NCI-H2107 (cell line): ENCODE measurements around the gene PSENEN.

ENCODE experiments used
- DNase-seq: peaks from one replicate; lab custom pipeline; 2025; lab: John Stamatoyannopoulos, UW

The PSENEN gene, protein sequence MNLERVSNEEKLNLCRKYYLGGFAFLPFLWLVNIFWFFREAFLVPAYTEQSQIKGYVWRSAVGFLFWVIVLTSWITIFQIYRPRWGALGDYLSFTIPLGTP

DNA sequence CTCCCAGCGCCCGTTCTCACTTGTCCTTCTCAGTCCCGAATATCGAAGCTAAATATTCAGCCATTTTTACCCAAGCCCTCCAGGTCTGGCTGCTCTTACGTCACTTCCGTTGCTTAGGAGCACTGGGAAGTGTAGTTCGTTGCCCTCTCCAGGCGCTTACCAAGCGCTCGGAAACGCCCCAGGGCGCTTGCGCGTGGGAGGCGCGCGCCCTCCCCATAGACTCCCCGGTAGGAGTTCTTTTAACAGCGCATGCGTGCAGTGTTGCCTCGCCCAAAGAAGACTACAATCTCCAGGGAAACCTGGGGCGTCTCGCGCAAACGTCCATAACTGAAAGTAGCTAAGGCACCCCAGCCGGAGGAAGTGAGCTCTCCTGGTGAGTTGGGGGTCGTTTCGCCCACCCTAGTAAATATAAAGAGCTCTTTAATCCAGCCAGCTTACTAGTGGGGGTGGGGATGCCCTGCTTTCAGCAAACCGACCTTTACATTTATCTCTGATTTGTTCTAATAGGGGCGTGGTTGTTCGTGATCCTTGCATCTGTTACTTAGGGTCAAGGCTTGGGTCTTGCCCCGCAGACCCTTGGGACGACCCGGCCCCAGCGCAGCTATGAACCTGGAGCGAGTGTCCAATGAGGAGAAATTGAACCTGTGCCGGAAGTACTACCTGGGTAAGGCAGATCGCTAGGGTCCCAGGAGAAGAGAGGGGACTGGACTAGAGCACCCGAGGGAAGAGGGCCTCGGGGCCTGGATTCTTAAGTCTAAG is at the start of gene PSENEN, which contains the start of gene U2AF1L4:
Gene PSENEN, plus strand, starts transcription at position 324 of the 759 bp plus-strand sequence. Its CDS starts 280 bp downstream, at position 604.
Gene U2AF1L4, minus strand, starts transcription at position 91 of the 759 bp plus-strand sequence. Its CDS starts 27 bp downstream, at position 64.
- DNase-seq = peak; percentile 97

DNA sequence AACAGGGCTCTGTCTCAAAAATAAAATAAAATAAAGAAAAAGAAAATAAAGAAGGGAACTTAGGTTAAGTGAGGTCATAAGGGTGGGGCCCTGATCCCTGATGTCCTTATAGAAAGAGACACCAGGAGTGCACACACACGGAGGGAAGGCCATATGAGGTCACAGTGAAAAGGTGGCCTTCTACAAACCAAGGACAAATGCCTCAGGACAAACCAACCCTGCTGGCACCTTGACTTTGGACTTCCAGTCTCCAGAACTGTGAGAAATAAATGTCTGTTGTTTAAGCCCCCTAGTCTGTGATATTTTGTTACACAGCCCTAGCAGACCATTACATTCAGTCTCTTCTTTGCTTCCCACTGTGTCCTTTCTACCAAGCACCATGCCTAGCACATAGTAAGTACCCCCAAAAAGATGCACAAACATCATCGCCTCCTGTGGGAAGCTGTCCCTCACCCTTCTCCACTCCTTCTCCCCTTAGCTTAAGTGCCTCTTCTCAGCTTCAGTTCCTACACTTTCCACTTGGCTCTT is 49.5 kb upstream of the PSENEN start:
- DNase-seq = no peak

DNA sequence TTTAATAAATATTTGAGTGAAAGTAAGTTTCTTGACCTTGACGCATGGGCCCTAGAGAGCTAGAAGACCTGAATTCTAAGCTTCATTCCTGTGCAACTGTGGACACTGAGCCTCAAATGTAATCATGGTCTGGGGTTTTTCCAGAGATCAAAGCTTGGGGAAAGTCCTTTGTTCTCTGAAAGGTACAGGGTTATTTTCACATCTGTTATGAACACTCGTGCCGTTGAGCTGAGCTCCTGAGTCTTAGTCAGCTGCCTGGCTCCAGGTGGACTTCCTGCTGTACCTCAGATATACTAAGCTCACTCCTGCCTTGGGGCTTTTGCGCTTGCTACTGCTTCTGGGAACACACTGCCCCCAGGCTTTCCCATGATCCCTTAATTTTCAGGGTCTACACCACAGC is 48.6 kb upstream of the PSENEN start:
- DNase-seq = no peak

DNA sequence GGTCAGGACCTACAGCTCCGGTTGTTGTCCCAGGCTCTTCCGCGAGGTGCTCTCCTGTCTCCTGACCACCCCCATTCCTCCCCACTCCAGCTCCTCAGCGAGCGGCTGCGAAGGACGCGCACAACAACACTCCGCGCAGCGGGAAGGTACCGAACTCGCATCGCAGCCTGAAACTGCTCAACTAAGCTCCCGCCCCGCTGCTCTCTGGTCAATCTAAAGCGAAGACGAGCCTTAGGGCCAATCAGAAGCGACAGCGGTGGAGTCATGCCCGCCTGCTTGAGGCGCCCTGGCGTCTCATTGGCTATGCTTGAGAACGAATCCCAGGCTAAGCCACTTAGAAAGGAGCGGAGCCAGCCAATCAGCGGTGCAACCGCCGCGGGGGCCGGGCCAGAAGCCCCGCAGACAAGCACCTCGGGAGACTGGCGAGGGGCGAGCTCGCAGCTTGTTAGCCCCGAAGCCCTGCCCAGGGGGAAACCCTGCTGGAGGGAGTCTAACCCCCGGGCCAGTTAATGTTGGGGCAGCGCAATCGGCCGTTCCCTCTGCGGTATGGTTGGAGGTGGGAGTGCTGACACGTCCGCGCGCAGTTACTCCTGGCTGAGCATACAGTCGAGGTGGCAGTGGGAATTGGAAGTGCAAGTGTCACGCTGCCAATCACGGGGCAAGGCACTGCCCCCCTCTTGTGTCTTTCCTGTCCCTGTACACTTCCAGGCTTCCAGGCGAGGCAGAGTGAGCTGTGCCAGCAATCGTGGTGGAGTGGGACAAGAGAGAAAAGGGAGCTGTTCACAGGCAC is 43.0 kb upstream of the PSENEN start:
- peak; percentile 90 for DNase-seq

DNA sequence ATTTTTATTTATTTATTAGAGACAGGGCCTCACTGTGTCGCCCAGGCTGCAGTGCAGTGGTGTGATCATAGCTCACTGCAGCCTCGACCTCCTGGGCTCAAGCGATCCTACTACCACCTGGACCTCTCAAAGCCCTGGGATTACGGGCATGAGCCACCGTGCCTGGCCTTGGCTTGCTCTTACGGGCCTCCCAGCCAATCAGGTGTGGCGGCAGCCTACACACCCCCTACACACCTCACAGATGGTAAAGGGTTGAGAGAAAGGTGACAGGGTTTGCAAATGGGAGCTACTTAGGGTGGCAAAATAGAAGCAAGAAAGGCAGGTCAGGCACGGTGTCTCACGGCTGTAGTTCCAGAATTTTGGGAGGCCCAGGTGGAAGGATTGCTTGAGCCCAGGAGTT is 42.1 kb upstream of the PSENEN start:
- no peak for DNase-seq

DNA sequence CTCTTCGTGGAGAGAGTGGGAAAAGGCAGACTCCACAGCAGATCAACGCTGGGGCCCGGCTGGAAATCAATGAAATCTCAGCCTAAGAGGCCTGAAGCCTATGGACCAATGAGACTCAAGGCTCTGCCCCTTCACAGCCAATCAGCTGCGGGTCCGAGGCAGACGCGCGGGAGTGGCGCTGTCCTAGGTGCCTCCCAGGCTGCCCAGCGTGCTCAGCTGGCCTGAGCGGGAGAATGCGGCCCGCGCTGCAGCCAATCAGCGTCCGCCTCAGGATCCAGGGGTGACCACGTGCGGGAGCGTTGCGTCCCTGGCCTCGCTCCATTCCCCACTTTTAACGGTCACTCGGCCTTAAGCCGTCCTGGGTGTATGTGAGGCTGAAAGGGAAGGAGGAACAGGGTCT is 41.2 kb upstream of the PSENEN start, which contains the start of gene ZBTB32:
Gene ZBTB32, plus strand, starts transcription at position 341 of the 400 bp plus-strand sequence. CDS start 10,069 bp downstream, outside the sequence.
- no peak for DNase-seq

DNA sequence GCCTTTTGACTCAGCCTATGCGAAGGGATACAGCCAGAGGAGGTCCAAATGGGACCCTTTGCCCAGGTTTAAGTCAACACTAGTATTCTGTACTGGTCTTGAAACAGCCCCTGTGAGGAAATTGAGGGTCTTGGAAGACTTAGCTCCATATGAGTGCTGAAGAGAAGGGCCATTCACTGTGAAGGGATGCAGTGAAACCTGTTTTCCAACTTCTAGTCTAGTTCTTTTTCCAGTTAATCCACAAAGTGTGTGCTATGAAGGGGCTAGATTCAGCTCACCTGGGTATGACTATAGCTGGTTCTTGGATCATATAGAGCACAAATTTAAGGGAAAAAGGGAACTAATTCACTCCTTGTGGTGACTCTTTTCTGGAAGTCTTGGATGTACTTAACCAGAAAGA is 37.1 kb upstream of the PSENEN start:
- DNase-seq = no peak

DNA sequence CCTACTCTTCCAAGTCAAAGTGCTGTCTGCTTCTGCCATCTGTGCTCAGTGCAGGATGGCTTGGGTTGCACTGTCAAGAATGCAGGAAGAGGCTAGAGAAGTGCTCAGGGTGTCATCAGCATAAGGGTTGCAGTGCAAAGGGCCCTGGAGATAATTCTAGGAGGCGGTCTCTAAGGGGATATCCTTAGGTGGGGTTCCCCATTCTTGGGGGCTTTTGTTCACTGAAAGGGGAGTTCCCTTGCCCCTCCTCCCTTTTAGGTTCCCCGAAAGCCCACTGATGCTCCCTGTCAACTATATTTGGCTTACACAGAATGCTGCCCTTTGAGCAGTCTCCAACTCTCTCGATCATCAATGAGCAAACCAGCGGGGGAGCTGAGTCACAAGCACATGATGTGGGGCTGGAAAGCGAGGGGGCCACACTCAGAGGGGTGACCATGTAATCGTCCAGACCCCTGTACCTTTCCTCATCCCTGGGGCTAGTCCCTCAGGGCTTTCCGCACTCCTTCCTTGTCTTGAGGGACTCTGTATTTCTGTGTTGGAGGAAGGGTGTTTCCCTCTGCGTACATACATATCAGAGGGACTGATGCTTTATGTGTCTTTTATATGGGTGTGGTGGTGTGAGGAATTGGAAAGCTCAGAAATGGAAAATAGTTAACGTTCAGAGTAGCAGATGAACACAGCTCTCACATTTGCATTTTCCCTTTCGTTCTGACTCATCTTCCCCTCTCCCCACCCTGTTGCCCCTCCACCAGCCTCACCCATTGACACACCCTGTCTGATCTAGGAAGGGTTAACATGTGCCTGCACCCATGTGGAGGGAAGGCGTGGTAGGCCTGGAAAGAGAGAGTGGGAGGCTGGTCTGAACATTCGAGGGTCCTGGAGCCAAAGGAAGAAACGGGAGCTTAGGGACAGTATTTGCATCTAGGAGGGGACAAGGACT is 34.4 kb upstream of the PSENEN start:
- no peak for DNase-seq

DNA sequence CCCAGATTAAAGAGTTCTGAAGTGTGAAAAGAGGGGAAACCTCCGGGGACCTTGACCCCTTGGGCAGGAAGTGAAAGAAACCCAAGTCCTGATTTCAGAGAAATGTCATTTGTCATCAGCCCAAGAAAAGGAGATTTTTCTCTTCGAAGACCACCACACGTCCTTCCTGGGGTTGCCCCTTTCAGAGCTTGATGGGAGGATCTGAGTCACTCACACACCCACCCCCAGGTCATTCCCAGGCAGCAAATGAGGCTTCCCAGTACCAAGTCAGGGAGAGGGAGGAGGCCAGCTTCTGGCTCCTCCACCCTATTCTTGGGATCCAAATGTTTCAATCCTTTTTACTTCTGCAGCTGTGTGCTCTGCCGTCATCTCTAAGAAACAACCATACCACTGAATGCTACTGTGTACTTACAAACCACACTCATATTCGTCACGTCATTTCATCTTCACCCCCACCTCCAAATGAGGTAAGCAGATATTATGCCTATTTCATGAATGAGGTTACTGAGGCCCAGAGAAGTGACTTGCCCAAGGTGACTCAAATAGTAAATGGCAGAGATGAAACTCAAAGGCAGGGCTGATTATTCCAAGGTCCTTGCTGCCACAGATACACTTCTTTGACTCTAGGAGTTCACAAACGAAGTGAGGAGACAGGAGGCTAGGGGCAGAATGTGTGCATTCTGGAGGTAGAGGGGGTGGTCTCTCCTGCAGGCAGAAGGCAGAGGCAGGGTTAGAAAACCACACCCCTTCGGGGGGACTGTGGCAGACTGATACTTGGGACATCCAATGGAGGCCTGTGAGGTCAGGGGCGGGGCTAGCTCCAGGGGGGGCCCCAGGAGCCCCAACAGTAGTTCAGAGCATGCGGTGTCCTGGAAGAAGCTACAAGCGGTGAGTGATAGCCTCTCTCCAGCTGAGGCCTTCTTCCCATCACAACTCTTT is 32.6 kb upstream of the PSENEN start:
- no peak for DNase-seq

DNA sequence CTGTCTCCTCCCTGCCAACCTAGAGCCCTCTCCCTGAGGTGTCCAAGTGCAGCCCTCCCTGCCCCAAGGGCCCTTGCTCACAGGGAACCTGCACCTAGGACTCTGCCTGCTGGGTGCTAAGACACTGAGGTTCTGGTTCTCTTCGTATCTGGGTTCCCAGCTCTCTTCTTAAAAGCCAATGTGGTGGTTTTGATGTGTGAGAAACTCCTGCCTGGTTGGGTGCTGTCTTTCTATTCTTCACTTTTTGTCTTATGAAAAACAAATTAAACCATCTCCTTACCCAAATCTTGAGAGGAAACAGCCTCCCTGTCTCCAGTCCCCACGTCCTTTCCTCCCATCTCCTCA is 32.0 kb upstream of the PSENEN start:
- DNase-seq = no peak

DNA sequence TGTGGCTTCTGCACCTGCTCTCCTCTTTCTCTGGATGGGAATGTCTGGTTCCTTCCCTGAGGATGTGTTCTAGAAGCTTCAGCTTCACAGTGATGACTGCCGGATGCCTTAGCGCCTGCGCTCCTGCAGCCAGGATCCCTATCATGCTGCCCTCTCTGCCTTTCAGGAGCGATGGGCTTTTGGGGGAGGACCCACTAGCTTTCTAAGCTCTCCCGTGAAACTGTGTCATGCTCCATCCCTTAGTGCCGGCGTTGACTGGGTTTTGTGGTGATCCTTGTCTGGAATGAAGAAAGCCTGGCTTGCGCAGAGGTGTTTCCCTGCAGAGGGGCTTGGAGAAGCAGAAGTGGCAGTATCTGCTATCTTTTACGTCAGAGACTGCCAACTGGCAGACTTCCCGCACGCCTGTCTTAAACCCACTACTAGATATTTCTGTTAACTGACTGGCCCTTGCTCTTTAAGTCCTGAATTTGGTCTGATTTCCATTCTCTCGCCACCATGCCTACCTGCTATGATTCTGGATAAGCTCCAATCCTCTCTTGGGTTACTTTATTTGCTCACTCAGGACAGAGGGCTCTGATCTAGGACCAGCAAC is 31.5 kb upstream of the PSENEN start:
- DNase-seq = no peak

DNA sequence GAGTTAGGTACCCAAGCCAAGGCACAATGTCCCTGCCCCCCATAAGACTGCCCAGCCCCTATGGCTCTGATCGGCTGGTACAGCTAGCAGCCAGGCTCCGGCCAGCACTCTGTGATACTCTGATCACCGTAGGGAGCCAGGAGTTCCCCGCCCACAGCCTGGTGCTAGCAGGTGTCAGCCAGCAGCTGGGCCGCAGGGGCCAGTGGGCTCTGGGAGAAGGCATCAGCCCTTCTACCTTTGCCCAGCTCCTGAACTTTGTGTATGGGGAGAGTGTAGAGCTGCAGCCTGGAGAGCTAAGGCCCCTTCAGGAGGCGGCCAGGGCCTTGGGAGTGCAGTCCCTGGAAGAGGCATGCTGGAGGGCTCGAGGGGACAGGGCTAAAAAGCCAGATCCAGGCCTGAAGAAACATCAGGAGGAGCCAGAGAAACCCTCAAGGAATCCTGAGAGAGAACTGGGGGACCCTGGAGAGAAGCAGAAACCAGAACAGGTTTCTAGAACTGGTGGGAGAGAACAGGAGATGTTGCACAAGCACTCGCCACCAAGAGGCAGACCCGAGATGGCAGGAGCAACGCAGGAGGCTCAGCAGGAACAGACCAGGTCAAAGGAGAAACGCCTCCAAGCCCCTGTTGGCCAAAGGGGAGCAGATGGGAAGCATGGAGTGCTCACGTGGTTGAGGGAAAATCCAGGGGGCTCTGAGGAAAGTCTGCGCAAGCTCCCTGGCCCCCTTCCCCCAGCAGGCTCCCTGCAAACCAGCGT is 30.7 kb upstream of the PSENEN start:
- no peak for DNase-seq

DNA sequence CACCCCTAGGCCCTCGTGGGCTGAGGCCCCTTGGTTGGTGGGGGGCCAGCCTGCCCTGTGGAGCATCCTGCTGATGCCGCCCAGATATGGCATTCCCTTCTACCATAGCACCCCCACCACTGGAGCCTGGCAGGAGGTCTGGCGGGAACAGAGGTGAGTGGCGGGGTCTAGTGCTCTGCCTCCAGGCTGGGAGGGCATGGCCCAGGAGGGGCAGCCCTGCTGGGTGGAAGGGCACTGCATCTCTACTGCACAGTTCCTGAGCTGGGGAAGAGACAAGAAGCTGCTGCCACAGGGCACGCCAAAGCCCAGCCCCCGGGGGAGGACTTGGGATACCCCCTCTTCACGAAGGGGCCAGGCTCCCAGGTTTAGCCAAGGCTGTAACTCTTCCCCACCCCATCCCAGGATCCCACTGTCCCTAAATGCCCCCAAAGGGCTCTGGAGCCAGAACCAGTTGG is 30.1 kb upstream of the PSENEN start:
- DNase-seq = no peak

DNA sequence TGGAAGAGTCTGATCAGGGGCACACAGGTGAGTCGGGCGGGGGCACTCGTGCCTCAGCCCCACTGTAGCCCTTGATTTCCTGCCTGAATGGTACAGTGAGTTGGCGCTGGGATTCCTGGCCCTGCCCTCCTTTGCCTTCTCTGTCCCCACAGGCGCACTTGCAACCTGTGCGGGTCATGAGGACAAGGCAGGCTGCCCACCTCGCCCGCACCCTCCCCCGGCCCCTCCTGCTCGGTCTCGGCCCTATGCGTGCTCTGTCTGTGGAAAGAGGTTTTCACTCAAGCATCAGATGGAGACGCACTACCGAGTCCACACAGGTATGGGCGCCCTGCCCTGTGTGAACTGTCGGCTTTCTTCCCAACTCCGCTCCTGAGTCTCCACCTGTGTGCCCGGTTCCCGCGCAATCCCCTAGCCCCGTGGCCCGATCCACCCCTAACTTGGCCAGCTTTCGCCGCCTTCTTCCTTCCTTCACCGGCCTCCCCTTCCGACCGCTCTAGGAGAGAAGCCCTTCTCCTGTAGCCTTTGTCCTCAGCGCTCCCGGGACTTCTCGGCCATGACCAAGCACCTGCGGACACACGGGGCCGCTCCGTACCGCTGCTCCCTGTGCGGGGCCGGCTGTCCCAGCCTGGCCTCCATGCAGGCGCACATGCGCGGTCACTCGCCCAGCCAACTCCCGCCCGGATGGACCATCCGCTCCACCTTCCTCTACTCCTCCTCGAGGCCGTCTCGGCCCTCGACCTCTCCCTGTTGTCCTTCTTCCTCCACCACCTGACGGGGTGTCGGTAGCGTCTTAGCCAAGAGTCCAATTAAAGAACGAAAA is 29.3 kb upstream of the PSENEN start:
- DNase-seq = no peak

DNA sequence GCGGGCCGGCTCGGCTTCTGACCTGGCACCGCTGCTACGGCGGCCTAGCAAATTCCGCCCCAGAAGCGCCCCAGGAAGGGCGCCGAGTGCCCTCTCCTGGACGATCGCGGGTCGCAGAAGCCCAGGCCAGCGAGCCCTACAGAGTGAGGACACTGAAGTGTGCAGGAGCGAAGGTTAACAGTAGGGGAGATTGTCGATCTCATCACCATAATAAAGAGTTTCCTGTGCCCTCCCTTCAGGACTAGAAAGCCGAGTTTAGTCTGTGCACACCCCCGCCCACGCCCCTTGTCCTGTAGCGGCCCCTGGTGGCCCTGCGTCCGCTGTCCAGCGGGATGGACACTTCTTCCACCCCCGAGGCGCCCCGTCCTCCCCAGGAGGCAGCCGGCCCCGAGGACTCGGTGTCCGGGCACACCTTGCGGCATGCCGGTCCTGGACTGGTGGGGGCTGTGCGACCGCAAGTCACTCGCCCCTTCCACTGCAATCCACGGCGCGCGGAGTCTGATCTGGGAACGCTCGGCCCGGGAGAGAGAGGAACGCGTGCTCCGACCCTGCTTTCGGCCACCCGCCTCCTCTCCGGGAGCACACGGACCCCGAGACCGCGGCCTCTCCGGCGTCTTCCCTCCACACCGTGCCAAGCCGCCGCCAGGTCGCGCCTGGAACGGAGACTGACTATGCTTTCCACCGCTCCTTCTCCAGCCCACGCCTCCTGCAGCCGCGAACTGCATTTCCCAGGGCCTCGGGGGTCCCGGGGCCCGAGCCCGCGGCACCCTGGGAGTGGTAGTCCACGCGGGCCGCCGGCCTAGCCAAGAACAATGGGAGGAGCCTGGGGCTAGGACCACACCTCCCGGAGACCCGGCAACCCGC is 28.4 kb upstream of the PSENEN start:
- DNase-seq = peak; percentile 77

DNA sequence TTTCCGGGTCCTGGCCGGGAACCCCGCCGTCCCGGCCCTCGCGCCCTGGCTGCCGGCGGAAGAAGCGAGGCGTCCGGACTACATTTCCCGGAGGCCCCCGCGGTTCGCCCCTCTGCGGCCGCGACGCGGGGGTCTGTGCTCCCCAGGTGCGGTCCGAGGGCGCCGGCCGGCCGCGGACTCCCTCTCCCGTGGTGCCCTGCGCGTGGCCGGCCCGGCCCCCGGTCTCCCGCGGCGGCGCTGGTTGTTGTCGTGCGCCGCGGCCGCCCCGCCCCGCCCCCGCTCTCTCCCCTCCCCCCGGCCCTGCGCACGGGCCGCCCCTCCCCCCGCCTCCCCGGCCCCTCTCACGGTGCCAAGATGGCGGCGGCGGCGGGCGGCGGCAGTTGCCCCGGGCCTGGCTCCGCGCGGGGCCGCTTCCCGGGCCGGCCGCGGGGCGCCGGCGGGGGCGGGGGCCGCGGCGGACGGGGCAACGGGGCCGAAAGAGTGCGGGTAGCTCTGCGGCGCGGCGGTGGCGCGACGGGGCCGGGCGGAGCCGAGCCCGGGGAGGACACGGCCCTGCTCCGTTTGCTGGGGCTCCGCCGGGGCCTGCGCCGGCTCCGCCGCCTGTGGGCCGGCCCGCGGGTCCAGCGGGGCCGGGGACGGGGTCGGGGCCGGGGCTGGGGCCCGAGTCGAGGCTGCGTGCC is 27.6 kb upstream of the PSENEN start, which contains the start of gene KMT2B:
Gene KMT2B, plus strand, starts transcription at position 339 of the 680 bp plus-strand sequence. Its CDS starts 16 bp downstream, at position 355.
- DNase-seq = peak; percentile 82
